Liver (tissue), 9 donors: ENCODE data around the gene KLF14. TPM values are rescaled to one million over a fixed set of nuclear protein-coding genes. Genes with fewer than 3 reads are reported as not detected.

Experiments used
- DNase-seq: peaks from one replicate; pipeline ENCODE4 v3.0.0-alpha.2; 2017; ENCODE audit warnings: low spot score
- H3K27ac ChIP-seq, 2 donors: one replicate each; pipeline ENCODE4 v1.7.0; 2013; ENCODE audit warnings: inconsistent platforms in 2 of 2, low read length in 2 of 2, control low read depth in 1 of 2, low read depth in 1 of 2, mild to moderate bottlenecking in 1 of 2
- H3K27me3 ChIP-seq, 4 donors: one replicate each; pipeline versions ENCODE4 v1.6.1 to v1.7.0; 2013; ENCODE audit warnings: low read length in 3 of 4, inconsistent platforms in 1 of 4, mild to moderate bottlenecking in 1 of 4, moderate library complexity in 1 of 4; ENCODE audit not compliant: control insufficient read depth in 4 of 4, insufficient read depth in 4 of 4
- H3K36me3 ChIP-seq, 4 donors: one replicate each; pipeline versions ENCODE4 v1.6.1 to v1.7.0; 2013; ENCODE audit warnings: low read length in 3 of 4, mild to moderate bottlenecking in 3 of 4, low read depth in 1 of 4, moderate library complexity in 1 of 4; ENCODE audit not compliant: control insufficient read depth in 4 of 4, insufficient read depth in 3 of 4
- H3K4me1 ChIP-seq, 4 donors: one replicate each; pipeline versions ENCODE4 v1.6.1 to v1.7.0; 2013; ENCODE audit warnings: low read length in 3 of 4, mild to moderate bottlenecking in 3 of 4, moderate library complexity in 1 of 4; ENCODE audit not compliant: control insufficient read depth in 4 of 4, insufficient read depth in 4 of 4
- H3K4me3 ChIP-seq, 3 donors: one replicate each; pipeline versions ENCODE4 v1.6.1 to v1.7.0; 2013; ENCODE audit warnings: low read length in 3 of 3, control low read depth in 1 of 3, low read depth in 1 of 3, mild to moderate bottlenecking in 1 of 3
- H3K9ac ChIP-seq, 2 donors: one replicate each; pipeline ENCODE4 v1.7.0; 2013; ENCODE audit warnings: low read length in 2 of 2, mild to moderate bottlenecking in 2 of 2, moderate library complexity in 2 of 2, control low read depth in 1 of 2, low read depth in 1 of 2
- H3K9me3 ChIP-seq, 4 donors: one replicate each; pipeline versions ENCODE4 v1.6.1 to v1.7.0; 2013; ENCODE audit warnings: low read length in 3 of 4; ENCODE audit not compliant: control insufficient read depth in 4 of 4
- EGR1 ChIP-seq, 2 donors: IDR thresholded peaks; 2 replicates each; pipeline ENCODE4 v1.6.1; 2016 to 2018; ENCODE audit warnings: antibody characterized with exemption in 2 of 2, low read depth in 2 of 2
- FOXA2 ChIP-seq: IDR thresholded peaks from 2 replicates; pipeline ENCODE4 v1.6.1; 2016; ENCODE audit warnings: antibody characterized with exemption
- GABPA ChIP-seq, 2 donors: IDR thresholded peaks in 1 of 2; conservative IDR thresholded peaks in 1 of 2; 2 replicates each; pipeline ENCODE4 v1.6.1; 2016; ENCODE audit warnings: antibody characterized with exemption in 2 of 2, mild to moderate bottlenecking in 1 of 2, moderate library complexity in 1 of 2
- HNF4A ChIP-seq, 2 donors: conservative IDR thresholded peaks; 2 replicates each; pipeline ENCODE4 v1.6.1; 2016; ENCODE audit warnings: antibody characterized with exemption in 2 of 2, mild to moderate bottlenecking in 2 of 2
- HNF4G ChIP-seq: IDR thresholded peaks from 2 replicates; pipeline ENCODE4 v1.6.1; 2016; ENCODE audit warnings: antibody characterized with exemption
- NR2F2 ChIP-seq: IDR thresholded peaks from 2 replicates; pipeline ENCODE4 v1.6.1; 2016; ENCODE audit warnings: antibody characterized with exemption
- RAD21 ChIP-seq, 2 donors: IDR thresholded peaks; 2 replicates each; pipeline ENCODE4 v1.6.1; 2016; ENCODE audit warnings: antibody characterized with exemption in 2 of 2, mild to moderate bottlenecking in 2 of 2
- RXRA ChIP-seq, 2 donors: IDR thresholded peaks; 2 replicates each; pipeline ENCODE4 v1.6.1; 2017 to 2018; ENCODE audit warnings: antibody characterized with exemption in 2 of 2, mild to moderate bottlenecking in 1 of 2
- SP1 ChIP-seq: IDR thresholded peaks from 2 replicates; pipeline ENCODE4 v1.6.1; 2018; ENCODE audit warnings: antibody characterized with exemption, mild to moderate bottlenecking
- TAF1 ChIP-seq: conservative IDR thresholded peaks from 2 replicates; pipeline ENCODE4 v1.6.1; 2016; ENCODE audit warnings: antibody characterized with exemption, mild to moderate bottlenecking
- YY1 ChIP-seq: IDR thresholded peaks from 2 replicates; pipeline ENCODE4 v1.6.1; 2016; ENCODE audit warnings: antibody characterized with exemption, mild to moderate bottlenecking
- WGBS: extraction: QIAGEN DNeasy Blood & Tissue Kit; methylation state at CpG from one replicate; pipeline ENCODE4 v1.1.7; 2013; 5-methylcytosine and 5-hydroxymethylcytosine counted together
- polyA plus RNA-seq, 2 donors: library from polyadenylated mRNA; stranded (reverse) in 1 of 2; unstranded in 1 of 2; fragments of 200-250 nt in 1 of 2; fragments of >200 nt in 1 of 2; fragmentation: Nextera tagmentation in 1 of 2; extraction: Ambion mirVana in 1 of 2; gene quantifications; one replicate each; pipeline versions ENCODE4 v1.2.1 to v1.2.3, GENCODE V29; 2013 to 2015
- total RNA-seq, 2 donors: library from RNA; depleted of rRNA; stranded (reverse); fragments of >200 nt; gene quantifications; one replicate each; pipeline ENCODE4 v1.2.3, GENCODE V29; 2014
- TF ChIP-seq, protein P1 (sequence below): IDR thresholded peaks from 2 replicates; pipeline ENCODE4 v1.6.1; 2016; ENCODE audit warnings: antibody characterized with exemption, mild to moderate bottlenecking
- TF ChIP-seq, protein P2 (sequence below): fragments of 150-350 bp; IDR thresholded peaks from 2 replicates; pipeline ENCODE4 v1.5.1; 2017; ENCODE audit warnings: improper control_type of control experiment, low read depth, low read length; ENCODE audit not compliant: missing input control
- TF ChIP-seq, protein P3 (sequence below): IDR thresholded peaks from 2 replicates; pipeline ENCODE4 v1.6.1; 2016; ENCODE audit warnings: antibody characterized with exemption
- TF ChIP-seq, protein P4 (sequence below): IDR thresholded peaks from 2 replicates; pipeline ENCODE4 v1.6.1; 2016; ENCODE audit warnings: antibody characterized with exemption
- donor health status: healthy.
- donor health status: healthy.
- donor health status: healthy.
- donor health status: healthy.
- donor health status: healthy.

KLF14 gene
- total and polyA plus RNA-seq, 4 donors: 0.05 to 0.08 TPM; not detected in 2

DNA sequence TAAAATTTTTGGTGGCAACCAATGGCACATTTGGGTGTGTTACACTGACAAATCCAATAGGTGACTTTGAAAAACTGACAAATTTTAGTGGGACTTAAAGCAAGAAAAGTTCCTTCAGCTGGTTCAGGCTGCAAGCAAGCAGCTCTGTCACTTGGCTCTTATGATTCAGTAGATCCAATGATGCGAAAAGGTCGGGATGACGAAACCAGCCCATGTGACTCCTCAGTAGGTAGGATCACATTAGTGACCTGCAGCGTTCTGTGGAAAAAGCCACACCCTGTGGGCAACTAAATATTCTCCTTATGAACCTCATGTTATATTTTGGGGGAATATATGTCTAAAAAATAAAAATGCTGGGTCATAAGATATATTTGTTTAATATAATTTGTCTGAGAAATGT lies 34.3 kb downstream of the KLF14 start:
- H3K27me3 ChIP-seq: no peaks in the 10 kb centered on the region
- DNase-seq: no peak
- H3K4me1 ChIP-seq: no peaks in the 10 kb centered on the region
- TF ChIP-seq, protein P1, sequence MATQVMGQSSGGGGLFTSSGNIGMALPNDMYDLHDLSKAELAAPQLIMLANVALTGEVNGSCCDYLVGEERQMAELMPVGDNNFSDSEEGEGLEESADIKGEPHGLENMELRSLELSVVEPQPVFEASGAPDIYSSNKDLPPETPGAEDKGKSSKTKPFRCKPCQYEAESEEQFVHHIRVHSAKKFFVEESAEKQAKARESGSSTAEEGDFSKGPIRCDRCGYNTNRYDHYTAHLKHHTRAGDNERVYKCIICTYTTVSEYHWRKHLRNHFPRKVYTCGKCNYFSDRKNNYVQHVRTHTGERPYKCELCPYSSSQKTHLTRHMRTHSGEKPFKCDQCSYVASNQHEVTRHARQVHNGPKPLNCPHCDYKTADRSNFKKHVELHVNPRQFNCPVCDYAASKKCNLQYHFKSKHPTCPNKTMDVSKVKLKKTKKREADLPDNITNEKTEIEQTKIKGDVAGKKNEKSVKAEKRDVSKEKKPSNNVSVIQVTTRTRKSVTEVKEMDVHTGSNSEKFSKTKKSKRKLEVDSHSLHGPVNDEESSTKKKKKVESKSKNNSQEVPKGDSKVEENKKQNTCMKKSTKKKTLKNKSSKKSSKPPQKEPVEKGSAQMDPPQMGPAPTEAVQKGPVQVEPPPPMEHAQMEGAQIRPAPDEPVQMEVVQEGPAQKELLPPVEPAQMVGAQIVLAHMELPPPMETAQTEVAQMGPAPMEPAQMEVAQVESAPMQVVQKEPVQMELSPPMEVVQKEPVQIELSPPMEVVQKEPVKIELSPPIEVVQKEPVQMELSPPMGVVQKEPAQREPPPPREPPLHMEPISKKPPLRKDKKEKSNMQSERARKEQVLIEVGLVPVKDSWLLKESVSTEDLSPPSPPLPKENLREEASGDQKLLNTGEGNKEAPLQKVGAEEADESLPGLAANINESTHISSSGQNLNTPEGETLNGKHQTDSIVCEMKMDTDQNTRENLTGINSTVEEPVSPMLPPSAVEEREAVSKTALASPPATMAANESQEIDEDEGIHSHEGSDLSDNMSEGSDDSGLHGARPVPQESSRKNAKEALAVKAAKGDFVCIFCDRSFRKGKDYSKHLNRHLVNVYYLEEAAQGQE: no peak
- no peak for TF ChIP-seq HNF4A (conservative IDR thresholded peaks at IDR 0.05)
- TF ChIP-seq GABPA (IDR thresholded peaks at IDR 0.05 in 1 of 2, conservative IDR thresholded peaks at IDR 0.05 in 1 of 2): no peak
- TF ChIP-seq, protein P2, sequence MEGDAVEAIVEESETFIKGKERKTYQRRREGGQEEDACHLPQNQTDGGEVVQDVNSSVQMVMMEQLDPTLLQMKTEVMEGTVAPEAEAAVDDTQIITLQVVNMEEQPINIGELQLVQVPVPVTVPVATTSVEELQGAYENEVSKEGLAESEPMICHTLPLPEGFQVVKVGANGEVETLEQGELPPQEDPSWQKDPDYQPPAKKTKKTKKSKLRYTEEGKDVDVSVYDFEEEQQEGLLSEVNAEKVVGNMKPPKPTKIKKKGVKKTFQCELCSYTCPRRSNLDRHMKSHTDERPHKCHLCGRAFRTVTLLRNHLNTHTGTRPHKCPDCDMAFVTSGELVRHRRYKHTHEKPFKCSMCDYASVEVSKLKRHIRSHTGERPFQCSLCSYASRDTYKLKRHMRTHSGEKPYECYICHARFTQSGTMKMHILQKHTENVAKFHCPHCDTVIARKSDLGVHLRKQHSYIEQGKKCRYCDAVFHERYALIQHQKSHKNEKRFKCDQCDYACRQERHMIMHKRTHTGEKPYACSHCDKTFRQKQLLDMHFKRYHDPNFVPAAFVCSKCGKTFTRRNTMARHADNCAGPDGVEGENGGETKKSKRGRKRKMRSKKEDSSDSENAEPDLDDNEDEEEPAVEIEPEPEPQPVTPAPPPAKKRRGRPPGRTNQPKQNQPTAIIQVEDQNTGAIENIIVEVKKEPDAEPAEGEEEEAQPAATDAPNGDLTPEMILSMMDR: no peak
- no peaks in the 10 kb centered on the region for H3K9me3 ChIP-seq
- H3K36me3 ChIP-seq: no peaks in the 10 kb centered on the region
- WGBS: 57% methylated on average over 4 of the region's 4 CpGs
- no peak overlapping the region for H3K9ac ChIP-seq
- H3K4me3 ChIP-seq: no peak overlapping the region
- no peak overlapping the region for H3K27ac ChIP-seq

GRCh38 chr7:130697820-130698219 lies 36.2 kb downstream of the KLF14 start:
- H3K4me3 ChIP-seq: no peak overlapping the region
- no peak for DNase-seq
- H3K4me1 ChIP-seq: no peaks in the 10 kb centered on the region
- no peaks in the 10 kb centered on the region for H3K9me3 ChIP-seq
- H3K27me3 ChIP-seq: no peaks in the 10 kb centered on the region
- H3K27ac ChIP-seq: no peak overlapping the region
- no peak overlapping the region for H3K9ac ChIP-seq
- 67% methylated on average over 2 of the region's 2 CpGs for WGBS
- no peaks in the 10 kb centered on the region for H3K36me3 ChIP-seq
- TF ChIP-seq GABPA (IDR thresholded peaks at IDR 0.05 in 1 of 2, conservative IDR thresholded peaks at IDR 0.05 in 1 of 2) (no peak), TAF1 (no peak), RAD21 (IDR thresholded peaks at IDR 0.05) (no peak)
- TF ChIP-seq, protein P1: no peak

DNA sequence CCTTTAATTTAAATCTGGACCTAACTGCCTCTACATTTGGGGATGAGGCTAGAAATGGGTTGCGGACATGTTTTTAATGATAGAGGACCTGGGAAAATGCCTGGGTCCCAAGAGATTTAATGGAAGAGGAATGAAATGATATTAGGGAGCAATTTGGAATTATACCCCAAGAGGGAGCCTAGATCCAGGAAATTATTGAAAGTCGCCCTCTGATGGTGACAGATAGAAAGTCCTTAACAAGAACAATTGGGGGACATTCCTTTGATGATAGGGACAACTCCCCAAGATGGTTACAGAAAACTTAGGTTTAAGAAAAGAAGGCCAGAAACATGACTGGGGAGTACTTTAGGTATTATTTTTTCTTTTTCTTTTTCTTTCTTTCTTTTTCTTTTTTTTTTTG lies 38.2 kb downstream of the KLF14 start:
- DNase-seq: no peak
- H3K9ac ChIP-seq: no peak overlapping the region
- TF ChIP-seq, protein P1: no peak
- no peak for TF ChIP-seq RXRA (IDR thresholded peaks at IDR 0.05)
- no peak for TF ChIP-seq NR2F2
- no peak for TF ChIP-seq TAF1
- TF ChIP-seq SP1: no peak
- no peak for TF ChIP-seq HNF4G
- no peak for TF ChIP-seq YY1
- TF ChIP-seq FOXA2: no peak
- no peak for TF ChIP-seq EGR1 (IDR thresholded peaks at IDR 0.05; ENCODE audit: low read depth in 2 of 2)
- TF ChIP-seq, protein P3, sequence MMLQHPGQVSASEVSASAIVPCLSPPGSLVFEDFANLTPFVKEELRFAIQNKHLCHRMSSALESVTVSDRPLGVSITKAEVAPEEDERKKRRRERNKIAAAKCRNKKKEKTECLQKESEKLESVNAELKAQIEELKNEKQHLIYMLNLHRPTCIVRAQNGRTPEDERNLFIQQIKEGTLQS: no peak
- TF ChIP-seq, protein P4, sequence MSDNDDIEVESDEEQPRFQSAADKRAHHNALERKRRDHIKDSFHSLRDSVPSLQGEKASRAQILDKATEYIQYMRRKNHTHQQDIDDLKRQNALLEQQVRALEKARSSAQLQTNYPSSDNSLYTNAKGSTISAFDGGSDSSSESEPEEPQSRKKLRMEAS: no peak

More for the DNA sequence above, 38.2 kb downstream of the KLF14 start:
- H3K36me3 ChIP-seq: no peaks in the 10 kb centered on the region
- H3K27me3 ChIP-seq: no peaks in the 10 kb centered on the region
- 51% methylated on average over 2 of the region's 2 CpGs for WGBS
- H3K4me3 ChIP-seq: no peak overlapping the region
- no peaks in the 10 kb centered on the region for H3K4me1 ChIP-seq
- no peak overlapping the region for H3K27ac ChIP-seq
- H3K9me3 ChIP-seq: no peaks in the 10 kb centered on the region
